Astrocyte (in vitro differentiated cells and primary cell): ENCODE measurements around the gene CD82. TPM values are rescaled to one million over a fixed set of nuclear protein-coding genes. Genes with fewer than 3 reads are reported as not detected.

Experiments used
- DNase-seq: peaks from one replicate; pipeline ENCODE4 v3.0.0-alpha.2; 2010; ENCODE audit warnings: low read depth
- FAIRE-seq: peaks from 2 replicates; lab custom pipeline; 2011; peaks lifted over from hg19 to GRCh38; lab: Jason Lieb, UNC
- H2AFZ ChIP-seq: 2 replicates; pipeline ENCODE4 v1.6.0; 2012; ENCODE audit warnings: low read depth, low read length, inconsistent platforms
- H3K27ac ChIP-seq: 2 replicates; pipeline ENCODE4 v1.5.1; 2011; ENCODE audit warnings: low read depth, low read length, inconsistent platforms
- H3K27me3 ChIP-seq: 2 replicates; pipeline ENCODE4 v1.6.0; 2011; ENCODE audit warnings: low read length, inconsistent platforms; ENCODE audit not compliant: insufficient read depth
- H3K36me3 ChIP-seq: 2 replicates; pipeline ENCODE4 v1.5.1; 2011; ENCODE audit warnings: low read length, inconsistent platforms; ENCODE audit not compliant: insufficient read depth
- H3K4me1 ChIP-seq: 2 replicates; pipeline ENCODE4 v1.5.1; 2011; ENCODE audit warnings: low read length, inconsistent platforms; ENCODE audit not compliant: insufficient read depth
- H3K4me2 ChIP-seq: 2 replicates; pipeline ENCODE4 v1.6.0; 2012; ENCODE audit warnings: low read length, inconsistent platforms
- H3K4me3 ChIP-seq: 2 replicates; pipeline ENCODE4 v1.5.1; 2011; ENCODE audit warnings: low read depth, mild to moderate bottlenecking, low read length, inconsistent platforms; ENCODE audit not compliant: insufficient read depth
- H3K79me2 ChIP-seq: 2 replicates; pipeline ENCODE4 v1.6.0; 2012; ENCODE audit warnings: mild to moderate bottlenecking, low read length, inconsistent platforms; ENCODE audit not compliant: insufficient read depth
- H3K9ac ChIP-seq: 2 replicates; pipeline ENCODE4 v1.6.0; 2012; ENCODE audit warnings: mild to moderate bottlenecking, low read length, inconsistent platforms
- H3K9me3 ChIP-seq: 2 replicates; pipeline ENCODE4 v1.5.1; 2012; ENCODE audit warnings: low read depth, mild to moderate bottlenecking, low read length, inconsistent platforms; ENCODE audit not compliant: insufficient read depth
- H4K20me1 ChIP-seq: 2 replicates; pipeline ENCODE4 v1.6.0; 2012; ENCODE audit warnings: low read length, inconsistent platforms; ENCODE audit not compliant: insufficient read depth
- H3K27ac Mint-ChIP-seq: one replicate; pipeline ENCODE4 v1.8.0; 2021; ENCODE audit warnings: mild to moderate bottlenecking, mixed read lengths; ENCODE audit not compliant: unreplicated experiment
- H3K27me3 Mint-ChIP-seq: one replicate; pipeline ENCODE4 v1.8.0; 2021; ENCODE audit warnings: low read depth, mixed read lengths; ENCODE audit not compliant: unreplicated experiment
- H3K36me3 Mint-ChIP-seq: one replicate; pipeline ENCODE4 v1.8.0; 2021; ENCODE audit warnings: low read depth, mixed read lengths; ENCODE audit not compliant: unreplicated experiment
- H3K4me1 Mint-ChIP-seq: one replicate; pipeline ENCODE4 v1.8.0; 2021; ENCODE audit warnings: low read depth, mixed read lengths; ENCODE audit not compliant: unreplicated experiment
- H3K4me3 Mint-ChIP-seq: one replicate; pipeline ENCODE4 v1.8.0; 2021; ENCODE audit warnings: mild to moderate bottlenecking, moderate library complexity, mixed read lengths; ENCODE audit not compliant: unreplicated experiment
- H3K9me3 Mint-ChIP-seq: one replicate; pipeline ENCODE4 v1.8.0; 2021; ENCODE audit warnings: mild to moderate bottlenecking, mixed read lengths; ENCODE audit not compliant: unreplicated experiment
- EZH2 ChIP-seq: IDR thresholded peaks from 2 replicates; pipeline ENCODE4 v1.6.1; 2012; ENCODE audit warnings: mild to moderate bottlenecking, low read length, inconsistent platforms; ENCODE audit not compliant: insufficient read depth
- total RNA-seq: library from RNA; stranded (reverse); gene quantifications from 2 replicates; pipeline ENCODE4 v1.2.1, GENCODE V29; 2021
- TF ChIP-seq, protein P1 (sequence below): IDR thresholded peaks from 2 replicates; pipeline ENCODE4 v1.5.1; 2011; ENCODE audit warnings: low read depth, mild to moderate bottlenecking, inconsistent platforms, low read length, moderate library complexity; ENCODE audit not compliant: insufficient read depth

The CD82 gene
- total RNA-seq, 1 donor from 2014 or later = 74.5 TPM

DNA sequence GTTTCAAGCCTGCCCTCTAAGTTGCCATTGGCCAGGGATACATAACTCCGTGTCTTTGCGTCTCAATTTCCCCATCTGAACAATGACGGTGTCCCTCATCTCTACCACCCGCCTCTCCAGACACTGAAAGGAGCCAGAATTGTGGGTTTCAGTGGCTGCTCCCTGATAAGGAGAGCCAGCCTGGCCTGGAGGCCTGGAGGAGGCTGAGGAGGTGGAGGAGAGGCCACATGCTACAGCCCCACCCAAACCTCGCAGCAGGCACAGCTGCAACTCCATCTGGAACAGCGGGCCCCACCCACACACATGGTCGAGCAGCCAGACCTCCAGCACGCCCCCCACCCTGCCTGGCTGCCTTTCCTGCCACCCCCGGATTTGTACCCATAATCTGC is 34.4 kb upstream of the CD82 start:
- Histone ChIP-seq H4K20me1 (no peaks in the 10 kb centered on the region), H3K4me1 (no peaks in the 10 kb centered on the region), H3K27ac (no peak overlapping the region), H3K27me3 (peaks cover 7% of the 10 kb centered on the region), H3K79me2 (no peaks in the 10 kb centered on the region), H3K9ac (no peak overlapping the region), H2AFZ (no peak overlapping the region), H3K9me3 (peaks cover 3% of the 10 kb centered on the region), H3K4me2 (no peak overlapping the region), H3K36me3 (no peaks in the 10 kb centered on the region), H3K4me3 (no peak overlapping the region)
- H3K4me1 Mint-ChIP-seq = peaks cover 5% of the 10 kb centered on the region
- H3K36me3 Mint-ChIP-seq = no peaks in the 10 kb centered on the region
- H3K4me3 Mint-ChIP-seq = no peak overlapping the region
- TF ChIP-seq, protein P1, sequence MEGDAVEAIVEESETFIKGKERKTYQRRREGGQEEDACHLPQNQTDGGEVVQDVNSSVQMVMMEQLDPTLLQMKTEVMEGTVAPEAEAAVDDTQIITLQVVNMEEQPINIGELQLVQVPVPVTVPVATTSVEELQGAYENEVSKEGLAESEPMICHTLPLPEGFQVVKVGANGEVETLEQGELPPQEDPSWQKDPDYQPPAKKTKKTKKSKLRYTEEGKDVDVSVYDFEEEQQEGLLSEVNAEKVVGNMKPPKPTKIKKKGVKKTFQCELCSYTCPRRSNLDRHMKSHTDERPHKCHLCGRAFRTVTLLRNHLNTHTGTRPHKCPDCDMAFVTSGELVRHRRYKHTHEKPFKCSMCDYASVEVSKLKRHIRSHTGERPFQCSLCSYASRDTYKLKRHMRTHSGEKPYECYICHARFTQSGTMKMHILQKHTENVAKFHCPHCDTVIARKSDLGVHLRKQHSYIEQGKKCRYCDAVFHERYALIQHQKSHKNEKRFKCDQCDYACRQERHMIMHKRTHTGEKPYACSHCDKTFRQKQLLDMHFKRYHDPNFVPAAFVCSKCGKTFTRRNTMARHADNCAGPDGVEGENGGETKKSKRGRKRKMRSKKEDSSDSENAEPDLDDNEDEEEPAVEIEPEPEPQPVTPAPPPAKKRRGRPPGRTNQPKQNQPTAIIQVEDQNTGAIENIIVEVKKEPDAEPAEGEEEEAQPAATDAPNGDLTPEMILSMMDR = no peak
- no peak for TF ChIP-seq EZH2
- H3K27ac Mint-ChIP-seq = no peak overlapping the region
- FAIRE-seq (no peak), DNase-seq (no peak)
- peaks cover 2% of the 10 kb centered on the region for H3K9me3 Mint-ChIP-seq
- peaks cover 22% of the 10 kb centered on the region for H3K27me3 Mint-ChIP-seq

GRCh38 chr11:44531636-44532035 is 33.8 kb upstream of the CD82 start:
- no peak overlapping the region for H3K4me3 Mint-ChIP-seq
- no peak for FAIRE-seq
- no peak overlapping the region for H3K27ac ChIP-seq

GRCh38 chr11:44532809-44533208 is 32.7 kb upstream of the CD82 start:
- Histone ChIP-seq H3K4me1 (no peaks in the 10 kb centered on the region), H3K27ac (no peak overlapping the region), H3K27me3 (peaks cover 2% of the 10 kb centered on the region), H3K79me2 (no peaks in the 10 kb centered on the region), H3K36me3 (no peaks in the 10 kb centered on the region), H4K20me1 (no peaks in the 10 kb centered on the region), H3K4me2 (no peak overlapping the region), H3K9me3 (peaks cover 3% of the 10 kb centered on the region), H3K9ac (no peak overlapping the region), H2AFZ (no peak overlapping the region), H3K4me3 (no peak overlapping the region)
- TF ChIP-seq, protein P1 = no peak
- TF ChIP-seq EZH2 = no peak
- Mint-ChIP-seq H3K27me3 (peaks cover 32% of the 10 kb centered on the region), H3K36me3 (no peaks in the 10 kb centered on the region), H3K4me1 (peaks cover 5% of the 10 kb centered on the region), H3K9me3 (peaks cover 2% of the 10 kb centered on the region), H3K4me3 (no peak overlapping the region), H3K27ac (no peak overlapping the region)
- no peak for FAIRE-seq
- no peak for DNase-seq

More at GRCh38 chr11:44531636-44532035, 33.8 kb upstream of the CD82 start:
- DNase-seq = no peak
- no peaks in the 10 kb centered on the region for H4K20me1 ChIP-seq
- H3K9ac ChIP-seq = no peak overlapping the region
- peaks cover 3% of the 10 kb centered on the region for H3K9me3 ChIP-seq
- H3K36me3 Mint-ChIP-seq = no peaks in the 10 kb centered on the region
- no peaks in the 10 kb centered on the region for H3K4me1 ChIP-seq
- peaks cover 26% of the 10 kb centered on the region for H3K27me3 Mint-ChIP-seq
- no peak overlapping the region for H3K4me2 ChIP-seq
- TF ChIP-seq, protein P1 = no peak
- no peak for TF ChIP-seq EZH2
- H3K27me3 ChIP-seq = peaks cover 7% of the 10 kb centered on the region
- H3K36me3 ChIP-seq = no peaks in the 10 kb centered on the region
- no peak overlapping the region for H3K27ac Mint-ChIP-seq
- peaks cover 5% of the 10 kb centered on the region for H3K4me1 Mint-ChIP-seq
- no peak overlapping the region for H3K4me3 ChIP-seq
- H3K9me3 Mint-ChIP-seq = peaks cover 2% of the 10 kb centered on the region
- H3K79me2 ChIP-seq = no peaks in the 10 kb centered on the region
- H2AFZ ChIP-seq = no peak overlapping the region
